Head of caudate nucleus (tissue), 42 donors: ENCODE measurements around the gene ODC1.

Experiments
- DNase-seq, 42 donors: peaks; one replicate each; pipeline versions ENCODE4 v3.0.0 to v3.0.0-alpha.2; 2020 to 2021; ENCODE audit warnings: mixed read lengths in 7 of 42
- intact Hi-C: fragments of 100-400 bp; cut with DNase I; formaldehyde crosslinking; loops from one replicate; pipeline ENCODE4 v1.15.0; 2022

ODC1 gene

GRCh38 chr2:10410001-10410822 is 37.9 kb downstream of the ODC1 start:
- DNase-seq = no peak
- intact Hi-C loops = loop anchor here (2.0 to 10.0 kb wide), 2 partner anchors 41 to 135 kb away; no protein-coding TSS in a partner anchor

- DNase-seq = peak; percentile 66 to 90 (median 80)
- intact Hi-C loops = no loop called here
Measured at GRCh38 chr2:10408649-10409579, 39.2 kb downstream of the ODC1 start.

- peak in 38 of 42 donors; percentile 26 to 86 (median 58) for DNase-seq
- intact Hi-C loops = no loop called here
Measured at GRCh38 chr2:10407841-10408648, 40.1 kb downstream of the ODC1 start.

GRCh38 chr2:10407432-10407831 is 40.7 kb downstream of the ODC1 start:
- intact Hi-C loops = no loop called here
- no peak for DNase-seq

- no peak for DNase-seq
- intact Hi-C loops = no loop called here
Measured at GRCh38 chr2:10406491-10407188, 41.5 kb downstream of the ODC1 start.

- peak in 1 of 42 donors; percentile 28 for DNase-seq
- intact Hi-C loops = no loop called here
Measured at GRCh38 chr2:10406016-10406415, 42.1 kb downstream of the ODC1 start.

GRCh38 chr2:10405448-10405847 is 42.7 kb downstream of the ODC1 start:
- DNase-seq = peak in 29 of 42 donors; percentile 16 to 84 (median 49)
- intact Hi-C loops = no loop called here

- peak in 22 of 42 donors; percentile 21 to 64 (median 38) for DNase-seq
- intact Hi-C loops = no loop called here
Measured at GRCh38 chr2:10404324-10405143, 43.6 kb downstream of the ODC1 start.

GRCh38 chr2:10402653-10403215 is 45.4 kb downstream of the ODC1 start:
- no peak for DNase-seq
- intact Hi-C loops = no loop called here

- no peak for DNase-seq
- intact Hi-C loops = no loop called here
Measured at GRCh38 chr2:10402062-10402585, 46.0 kb downstream of the ODC1 start.

- DNase-seq = no peak
Measured at GRCh38 chr2:10400978-10401951, 46.9 kb downstream of the ODC1 start.

GRCh38 chr2:10400568-10400977 is 47.6 kb downstream of the ODC1 start:
- DNase-seq = peak in 22 of 42 donors; percentile 6 to 64 (median 29)
- intact Hi-C loops = no loop called here

More at GRCh38 chr2:10400978-10401951, 46.9 kb downstream of the ODC1 start:
- intact Hi-C loops = no loop called here

GRCh38 chr2:10400002-10400401 is 48.1 kb downstream of the ODC1 start:
- DNase-seq = no peak
- intact Hi-C loops = no loop called here

GRCh38 chr2:10399358-10399757 is 48.8 kb downstream of the ODC1 start:
- intact Hi-C loops = no loop called here
- no peak for DNase-seq

- peak in 1 of 42 donors; percentile 18 for DNase-seq
- intact Hi-C loops = no loop called here
Measured at GRCh38 chr2:10398496-10398895, 49.6 kb downstream of the ODC1 start.

- intact Hi-C loops = no loop called here
- DNase-seq = no peak
Measured at GRCh38 chr2:10397878-10398277, 50.2 kb downstream of the ODC1 start.
